Measurements from ENCODE around the gene CASZ1.

The CASZ1 gene

GRCh38 chr1:10651389-10651766 lies 145.1 kb downstream of the CASZ1 start:
- H3K9me3 ChIP-seq (ENCODE audit: control insufficient read depth in 5 of 5, low read length in 5 of 5), result no peaks in the 10 kb centered on the region
- H3K36me3 ChIP-seq (ENCODE audit: control insufficient read depth in 5 of 5, insufficient read depth in 5 of 5, low read length in 5 of 5), result peaks cover 0 to 27% (median 15%) of the 10 kb centered on the region in 5 donors
- no peak overlapping the region for H3K9ac ChIP-seq (ENCODE audit: low read length in 5 of 5)
- H3K4me1 ChIP-seq (ENCODE audit: control insufficient read depth in 5 of 5, insufficient read depth in 5 of 5, low read length in 5 of 5), result peaks cover 0 to 4% (median 3%) of the 10 kb centered on the region in 5 donors
- no peak overlapping the region for H3K4me3 ChIP-seq (ENCODE audit: low read depth in 1 of 5, low read length in 5 of 5)
- no peak overlapping the region for H3K27ac ChIP-seq (ENCODE audit: low read depth, low read length)
- H3K27me3 ChIP-seq (ENCODE audit: control insufficient read depth in 5 of 5, insufficient read depth in 4 of 5, low read length in 5 of 5), result peaks cover 0 to 5% (median 0%) of the 10 kb centered on the region in 5 donors

GRCh38 chr1:10650556-10651388 lies 145.7 kb downstream of the CASZ1 start:
- Histone ChIP-seq H3K27ac (ENCODE audit: low read depth, low read length) (no peak overlapping the region), H3K4me1 (ENCODE audit: control insufficient read depth in 5 of 5, insufficient read depth in 5 of 5, low read length in 5 of 5) (peaks cover 0 to 4% (median 3%) of the 10 kb centered on the region in 5 donors), H3K4me3 (ENCODE audit: low read depth in 1 of 5, low read length in 5 of 5) (no peak overlapping the region), H3K36me3 (ENCODE audit: control insufficient read depth in 5 of 5, insufficient read depth in 5 of 5, low read length in 5 of 5) (peaks cover 0 to 32% (median 18%) of the 10 kb centered on the region in 5 donors), H3K9me3 (ENCODE audit: control insufficient read depth in 5 of 5, low read length in 5 of 5) (no peaks in the 10 kb centered on the region), H3K9ac (ENCODE audit: low read length in 5 of 5) (no peak overlapping the region), H3K27me3 (ENCODE audit: control insufficient read depth in 5 of 5, insufficient read depth in 4 of 5, low read length in 5 of 5) (peaks cover 0 to 5% (median 0%) of the 10 kb centered on the region in 5 donors)

- peaks cover 0 to 4% (median 3%) of the 10 kb centered on the region in 5 donors for H3K4me1 ChIP-seq (ENCODE audit: control insufficient read depth in 5 of 5, insufficient read depth in 5 of 5, low read length in 5 of 5)
- H3K9ac ChIP-seq (ENCODE audit: low read length in 5 of 5), result no peak overlapping the region
- H3K27ac ChIP-seq (ENCODE audit: low read depth, low read length), result no peak overlapping the region
- no peaks in the 10 kb centered on the region for H3K9me3 ChIP-seq (ENCODE audit: control insufficient read depth in 5 of 5, low read length in 5 of 5)
- no peak overlapping the region for H3K4me3 ChIP-seq (ENCODE audit: low read depth in 1 of 5, low read length in 5 of 5)
- H3K27me3 ChIP-seq (ENCODE audit: control insufficient read depth in 5 of 5, insufficient read depth in 4 of 5, low read length in 5 of 5), result peaks cover 0 to 5% (median 0%) of the 10 kb centered on the region in 5 donors
- peaks cover 0 to 31% (median 17%) of the 10 kb centered on the region in 5 donors for H3K36me3 ChIP-seq (ENCODE audit: control insufficient read depth in 5 of 5, insufficient read depth in 5 of 5, low read length in 5 of 5)
Observed at GRCh38 chr1:10649517-10650201, 146.8 kb downstream of the CASZ1 start.

- Histone ChIP-seq H3K4me1 (ENCODE audit: control insufficient read depth in 5 of 5, insufficient read depth in 5 of 5, low read length in 5 of 5) (peaks cover 0 to 4% (median 3%) of the 10 kb centered on the region in 5 donors), H3K27me3 (ENCODE audit: control insufficient read depth in 5 of 5, insufficient read depth in 4 of 5, low read length in 5 of 5) (peaks cover 0 to 5% (median 0%) of the 10 kb centered on the region in 5 donors), H3K4me3 (ENCODE audit: low read depth in 1 of 5, low read length in 5 of 5) (no peak overlapping the region), H3K9ac (ENCODE audit: low read length in 5 of 5) (no peak overlapping the region), H3K36me3 (ENCODE audit: control insufficient read depth in 5 of 5, insufficient read depth in 5 of 5, low read length in 5 of 5) (peaks cover 0 to 29% (median 10%) of the 10 kb centered on the region in 5 donors), H3K9me3 (ENCODE audit: control insufficient read depth in 5 of 5, low read length in 5 of 5) (no peaks in the 10 kb centered on the region), H3K27ac (ENCODE audit: low read depth, low read length) (no peak overlapping the region)
Observed at GRCh38 chr1:10648689-10649516, 147.5 kb downstream of the CASZ1 start.

GRCh38 chr1:10647414-10648170 lies 148.9 kb downstream of the CASZ1 start:
- Histone ChIP-seq H3K27me3 (ENCODE audit: control insufficient read depth in 5 of 5, insufficient read depth in 4 of 5, low read length in 5 of 5) (peaks cover 0 to 5% (median 3%) of the 10 kb centered on the region in 5 donors), H3K36me3 (ENCODE audit: control insufficient read depth in 5 of 5, insufficient read depth in 5 of 5, low read length in 5 of 5) (peaks cover 0 to 23% (median 9%) of the 10 kb centered on the region in 5 donors), H3K27ac (ENCODE audit: low read depth, low read length) (no peak overlapping the region), H3K4me1 (ENCODE audit: control insufficient read depth in 5 of 5, insufficient read depth in 5 of 5, low read length in 5 of 5) (peaks cover 0 to 4% (median 3%) of the 10 kb centered on the region in 5 donors), H3K4me3 (ENCODE audit: low read depth in 1 of 5, low read length in 5 of 5) (no peak overlapping the region), H3K9me3 (ENCODE audit: control insufficient read depth in 5 of 5, low read length in 5 of 5) (no peaks in the 10 kb centered on the region), H3K9ac (ENCODE audit: low read length in 5 of 5) (no peak overlapping the region)

GRCh38 chr1:10646347-10646861 lies 150.0 kb downstream of the CASZ1 start:
- Histone ChIP-seq H3K9me3 (ENCODE audit: control insufficient read depth in 5 of 5, low read length in 5 of 5) (no peaks in the 10 kb centered on the region), H3K9ac (ENCODE audit: low read length in 5 of 5) (no peak overlapping the region), H3K4me1 (ENCODE audit: control insufficient read depth in 5 of 5, insufficient read depth in 5 of 5, low read length in 5 of 5) (peaks cover 0 to 2% (median 2%) of the 10 kb centered on the region in 5 donors), H3K27me3 (ENCODE audit: control insufficient read depth in 5 of 5, insufficient read depth in 4 of 5, low read length in 5 of 5) (peaks cover 0 to 7% (median 5%) of the 10 kb centered on the region in 5 donors), H3K4me3 (ENCODE audit: low read depth in 1 of 5, low read length in 5 of 5) (no peak overlapping the region), H3K36me3 (ENCODE audit: control insufficient read depth in 5 of 5, insufficient read depth in 5 of 5, low read length in 5 of 5) (peaks cover 0 to 27% (median 10%) of the 10 kb centered on the region in 5 donors), H3K27ac (ENCODE audit: low read depth, low read length) (no peak overlapping the region)

GRCh38 chr1:10644307-10645128 lies 151.9 kb downstream of the CASZ1 start:
- Histone ChIP-seq H3K4me3 (ENCODE audit: low read depth in 1 of 5, low read length in 5 of 5) (no peak overlapping the region), H3K27me3 (ENCODE audit: control insufficient read depth in 5 of 5, insufficient read depth in 4 of 5, low read length in 5 of 5) (peaks cover 1 to 17% (median 13%) of the 10 kb centered on the region in 5 donors), H3K9ac (ENCODE audit: low read length in 5 of 5) (no peak overlapping the region), H3K36me3 (ENCODE audit: control insufficient read depth in 5 of 5, insufficient read depth in 5 of 5, low read length in 5 of 5) (peaks cover 0 to 29% (median 12%) of the 10 kb centered on the region in 5 donors), H3K9me3 (ENCODE audit: control insufficient read depth in 5 of 5, low read length in 5 of 5) (peaks cover 0 to 2% (median 0%) of the 10 kb centered on the region in 5 donors), H3K4me1 (ENCODE audit: control insufficient read depth in 5 of 5, insufficient read depth in 5 of 5, low read length in 5 of 5) (peaks cover 0 to 11% (median 1%) of the 10 kb centered on the region in 5 donors), H3K27ac (ENCODE audit: low read depth, low read length) (no peak overlapping the region)

GRCh38 chr1:10643607-10644306 lies 152.7 kb downstream of the CASZ1 start:
- Histone ChIP-seq H3K27me3 (ENCODE audit: control insufficient read depth in 5 of 5, insufficient read depth in 4 of 5, low read length in 5 of 5) (peaks cover 3 to 20% (median 12%) of the 10 kb centered on the region in 5 donors), H3K9ac (ENCODE audit: low read length in 5 of 5) (no peak overlapping the region), H3K27ac (ENCODE audit: low read depth, low read length) (no peak overlapping the region), H3K4me3 (ENCODE audit: low read depth in 1 of 5, low read length in 5 of 5) (no peak overlapping the region), H3K9me3 (ENCODE audit: control insufficient read depth in 5 of 5, low read length in 5 of 5) (peaks cover 0 to 4% (median 0%) of the 10 kb centered on the region in 5 donors), H3K4me1 (ENCODE audit: control insufficient read depth in 5 of 5, insufficient read depth in 5 of 5, low read length in 5 of 5) (peaks cover 0 to 12% (median 4%) of the 10 kb centered on the region in 5 donors), H3K36me3 (ENCODE audit: control insufficient read depth in 5 of 5, insufficient read depth in 5 of 5, low read length in 5 of 5) (peaks cover 0 to 32% (median 15%) of the 10 kb centered on the region in 5 donors)
